Non-pigmented ciliary epithelial cell (primary cell): ENCODE data around the gene FER1L5.

Experiments
- DNase-seq: peaks from one replicate; pipeline ENCODE4 v3.0.0-alpha.2; 2010; ENCODE audit warnings: low read depth

The FER1L5 gene

GRCh38 chr2:96642564-96643360, at the start of gene FER1L5:
Gene FER1L5 (plus strand): TSS chr2:96642764. CDS start chr2:96642837, 73 bp downstream.
- no peak for DNase-seq

GRCh38 chr2:96594282-96594681, 48.3 kb upstream of the FER1L5 start:
- DNase-seq = no peak

GRCh38 chr2:96594691-96595152, 47.8 kb upstream of the FER1L5 start:
- no peak for DNase-seq

DNA sequence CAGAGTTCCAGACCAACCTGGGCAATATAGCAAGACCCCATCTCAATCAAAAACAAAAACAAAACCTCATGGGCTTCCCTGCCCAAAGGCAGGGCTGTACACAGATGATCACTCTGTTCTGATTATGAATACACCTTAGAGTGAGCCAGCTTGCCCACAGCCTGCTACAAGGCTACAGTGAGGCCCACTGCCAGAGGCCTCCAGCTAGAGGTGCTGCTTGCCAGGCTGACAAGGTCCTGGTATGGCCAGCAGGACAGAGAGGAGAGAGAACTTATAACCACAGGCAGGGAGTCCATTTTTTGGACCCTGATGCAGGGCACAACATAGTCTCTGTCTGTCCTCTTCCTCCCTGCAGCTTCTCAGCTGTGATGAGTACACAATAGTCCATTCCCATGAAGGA, 46.0 kb upstream of the FER1L5 start:
- no peak for DNase-seq

- DNase-seq = no peak
These were observed 42.6 kb upstream of the FER1L5 start for GRCh38 chr2:96599941-96600340.

DNA sequence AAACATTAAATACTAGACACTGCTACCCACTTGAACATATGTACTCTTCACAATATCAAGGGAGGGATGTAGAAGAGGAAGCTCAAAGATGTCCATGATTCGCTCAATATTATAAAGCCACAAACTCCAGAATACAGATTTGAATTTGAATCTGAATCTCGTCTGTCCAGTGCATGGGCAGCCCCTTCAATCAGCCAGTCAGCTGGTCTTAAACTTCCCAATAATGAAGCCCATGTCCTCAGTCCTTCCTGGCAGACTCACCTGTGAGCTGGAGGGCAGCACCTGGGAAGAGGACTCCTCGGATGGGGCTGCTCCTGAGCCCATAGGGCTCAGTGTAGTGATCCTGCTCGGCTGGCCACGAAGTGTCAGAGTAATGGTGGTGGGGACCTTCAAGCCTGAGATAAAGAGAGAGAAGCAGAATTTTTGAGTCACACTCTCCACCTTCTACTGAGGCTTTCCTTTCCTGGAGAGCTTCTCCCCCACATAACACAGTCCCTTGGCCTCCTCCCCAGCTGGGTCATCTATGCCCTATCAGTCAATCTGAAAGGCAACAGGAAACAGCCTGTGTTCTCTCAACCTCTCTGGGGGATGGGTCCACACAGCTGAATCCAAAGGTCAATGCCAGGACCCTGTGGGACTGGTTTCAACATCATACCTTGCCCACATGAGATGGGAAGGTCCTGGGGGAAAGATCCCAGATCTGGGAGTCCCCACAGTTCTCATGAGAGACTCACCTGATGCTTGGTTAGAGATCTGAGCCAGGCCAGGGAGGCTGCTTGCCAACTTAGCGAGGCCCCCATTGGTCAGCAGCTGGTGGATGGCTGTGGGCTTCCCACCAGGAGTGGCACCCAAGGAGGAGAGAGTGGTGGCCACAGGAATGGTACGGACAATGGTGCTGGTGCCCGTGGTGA, 40.9 kb upstream of the FER1L5 start:
- no peak for DNase-seq

DNA sequence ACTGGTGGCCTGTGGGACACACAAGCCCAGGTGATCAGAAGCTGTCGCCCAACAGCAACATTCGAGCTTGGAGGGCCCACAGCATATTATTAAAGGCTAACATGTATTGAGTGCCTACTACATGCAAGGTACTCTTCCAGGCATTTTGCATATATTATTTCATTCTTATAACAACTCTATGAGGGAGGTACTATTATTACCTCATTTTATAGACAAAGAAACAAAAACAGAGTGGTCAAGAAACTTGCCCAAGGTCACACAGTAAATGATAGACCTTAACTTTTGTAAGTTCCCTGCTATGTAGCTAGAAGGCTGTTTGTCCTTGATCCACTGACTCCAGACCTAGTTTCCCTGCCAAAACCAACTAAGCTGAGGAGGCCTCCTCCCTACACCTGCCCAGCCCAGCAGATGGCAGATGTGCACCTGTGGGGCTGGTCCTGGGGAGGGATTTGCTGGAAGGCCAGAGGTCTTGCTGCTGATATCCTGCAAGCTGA, 40.2 kb upstream of the FER1L5 start:
- DNase-seq = no peak

- DNase-seq = no peak
These were observed 38.5 kb upstream of the FER1L5 start for GRCh38 chr2:96604104-96604503.

DNA sequence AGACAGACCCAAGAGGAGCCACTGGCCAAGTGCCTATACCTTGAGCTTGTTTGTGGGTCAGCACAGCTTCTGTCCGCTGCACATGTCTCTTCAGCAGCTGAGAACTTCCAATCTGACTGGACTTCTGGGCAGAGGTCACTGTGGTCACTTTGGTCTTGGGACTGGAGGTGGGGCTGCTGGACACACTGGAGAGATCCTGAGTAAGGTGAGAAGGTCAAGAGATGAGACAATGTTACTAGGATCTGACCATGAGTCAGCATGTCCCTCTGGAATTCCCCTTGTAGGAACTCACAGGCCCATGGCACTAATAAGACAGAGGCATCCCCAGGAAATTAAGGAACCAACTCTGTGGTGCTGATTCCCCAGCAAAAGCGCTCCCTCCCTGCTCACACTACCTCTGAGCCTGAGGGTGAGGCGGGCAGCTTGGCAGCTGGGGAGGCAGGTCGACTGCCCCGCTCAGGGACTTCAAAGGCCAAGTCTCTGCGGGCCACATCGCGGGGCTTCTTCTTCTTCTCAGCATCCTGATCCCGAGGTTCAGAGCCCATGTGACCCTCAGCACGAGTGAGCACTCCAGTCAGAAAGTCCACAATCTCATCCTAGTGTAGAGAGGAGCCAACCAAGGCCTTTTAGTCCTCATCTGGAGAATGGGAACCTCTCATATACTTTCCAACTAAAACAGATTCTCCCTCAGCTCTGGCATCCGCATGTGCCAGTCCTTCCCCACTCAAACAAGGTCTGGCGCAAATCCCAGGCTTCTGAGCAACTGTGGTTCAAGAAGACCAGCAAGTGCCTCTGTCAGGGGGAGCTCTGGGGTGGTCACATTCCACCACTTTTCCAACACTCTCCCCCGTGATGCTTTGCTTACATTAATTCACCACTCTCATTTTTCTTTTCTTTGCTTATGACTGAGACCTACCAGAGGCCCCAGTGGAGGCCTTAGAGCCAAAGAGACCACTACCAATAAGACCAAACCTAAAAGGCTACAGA, 33.8 kb upstream of the FER1L5 start:
- DNase-seq = no peak

GRCh38 chr2:96616128-96616527, 26.4 kb upstream of the FER1L5 start:
- DNase-seq = no peak

DNA sequence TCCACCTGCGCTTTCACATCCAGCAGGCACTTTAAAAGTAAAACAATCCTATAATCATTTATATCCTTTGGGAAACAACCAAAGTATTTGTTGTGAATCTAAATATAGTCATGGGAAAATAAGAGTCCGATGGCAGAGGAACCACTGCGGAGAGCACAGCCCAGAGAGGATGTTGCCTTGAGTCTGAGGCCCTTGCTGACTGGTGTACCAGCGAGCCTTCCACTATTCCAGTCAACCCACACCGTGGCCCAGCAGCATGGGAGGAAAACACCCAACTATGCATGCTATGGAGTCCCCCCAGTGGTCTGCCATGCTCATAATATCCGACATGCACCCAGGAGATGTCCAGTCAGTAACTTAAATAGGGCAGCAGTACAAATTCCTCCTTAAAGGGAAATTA, 26.0 kb upstream of the FER1L5 start:
- no peak for DNase-seq

- no peak for DNase-seq
These were observed 25.6 kb upstream of the FER1L5 start for GRCh38 chr2:96617012-96617411.

DNA sequence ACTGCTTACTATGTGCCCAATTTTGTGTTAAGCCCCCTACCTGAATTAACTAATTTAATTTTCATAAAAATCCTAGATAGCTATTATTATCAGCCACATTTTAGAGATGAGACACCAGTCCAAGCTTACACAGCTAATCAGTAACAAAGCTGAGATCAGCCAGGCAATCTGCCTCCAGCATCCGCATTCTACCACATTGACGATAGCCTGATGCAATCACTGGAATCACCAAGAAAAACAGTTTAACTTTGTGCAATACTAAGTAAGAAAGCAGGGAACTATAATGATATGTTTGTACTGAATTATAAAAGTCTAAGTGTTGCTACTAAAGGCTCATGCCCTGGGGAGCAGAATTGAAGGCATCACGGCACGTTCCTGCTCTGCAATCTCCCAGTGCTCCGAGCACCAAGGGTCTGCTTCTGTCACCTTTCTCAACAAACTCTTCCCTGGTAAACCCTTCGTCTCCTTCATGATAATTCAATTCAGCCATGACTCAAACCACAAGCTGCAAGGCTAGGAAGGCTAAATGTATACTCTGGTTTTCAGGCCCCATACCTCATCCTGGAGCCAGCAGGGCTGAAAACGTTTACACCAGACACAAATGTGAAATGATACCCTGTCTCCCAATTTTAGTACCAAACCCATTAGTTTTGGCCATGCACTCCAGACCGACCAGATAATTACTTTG, 23.8 kb upstream of the FER1L5 start:
- no peak for DNase-seq

- no peak for DNase-seq
These were observed 20.0 kb upstream of the FER1L5 start for GRCh38 chr2:96622544-96622943.

- no peak for DNase-seq
These were observed 19.4 kb upstream of the FER1L5 start for GRCh38 chr2:96623116-96623515.

DNA sequence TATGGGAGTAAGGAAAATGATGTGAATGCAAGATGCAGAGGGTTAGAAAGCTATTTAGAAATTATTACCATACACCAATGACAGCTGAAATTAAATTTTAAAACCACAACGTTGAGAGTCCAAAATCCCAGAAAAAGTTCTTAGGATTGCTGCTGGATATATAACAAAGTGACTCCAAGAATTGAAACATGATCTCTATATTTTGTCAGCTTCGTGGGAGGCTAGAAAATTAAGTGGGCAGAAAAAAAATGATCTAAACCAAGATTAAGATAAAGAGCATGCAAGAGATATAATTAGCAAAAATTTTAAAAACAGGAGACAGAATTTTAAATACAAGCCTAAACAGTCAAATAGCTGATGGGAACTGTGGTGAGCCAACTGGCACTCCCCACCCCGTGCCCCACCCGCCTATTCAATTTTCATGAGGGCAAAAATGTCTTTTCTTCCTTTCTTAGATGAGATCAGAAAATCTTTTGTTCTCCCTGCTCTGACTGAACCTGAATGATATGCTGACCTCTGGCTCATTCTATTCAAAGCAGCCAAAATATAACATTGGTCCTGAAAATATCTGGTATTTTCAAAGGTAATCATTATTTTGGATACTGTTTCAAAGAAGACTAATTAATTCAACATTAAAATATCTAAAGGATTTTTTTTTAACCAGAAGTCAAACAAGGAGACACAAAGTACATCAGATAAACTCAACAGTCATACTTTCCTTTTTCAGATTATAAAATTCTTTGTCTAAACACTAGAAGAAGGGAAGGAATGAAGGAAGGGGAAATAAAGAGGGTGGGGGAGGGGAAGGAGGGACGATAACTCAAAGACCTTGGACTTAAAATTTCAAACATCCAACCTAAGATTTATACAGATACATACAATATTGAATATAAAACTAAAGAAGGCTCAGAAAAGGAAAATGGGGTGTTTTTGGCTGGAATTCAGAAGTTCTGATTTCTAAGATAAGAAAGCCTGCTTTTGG, 16.7 kb upstream of the FER1L5 start:
- no peak for DNase-seq

DNA sequence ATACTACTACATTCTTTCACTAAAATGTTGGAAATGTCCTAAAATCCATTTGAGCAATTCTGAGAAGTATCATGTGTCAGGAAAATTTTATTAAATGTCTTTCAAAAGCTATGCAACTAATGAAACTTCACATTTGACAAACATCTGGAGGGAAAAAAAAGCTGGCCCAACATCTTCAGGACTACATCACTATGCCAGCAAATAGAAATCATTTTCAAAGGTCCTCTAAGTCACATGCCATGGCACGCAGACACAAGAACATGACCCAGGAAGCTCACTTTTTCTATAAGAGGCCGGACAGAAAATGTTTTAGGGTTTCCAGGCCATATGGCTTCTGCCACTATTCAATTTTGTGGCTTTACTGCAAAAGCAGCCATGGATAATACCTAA, 16.0 kb upstream of the FER1L5 start:
- DNase-seq = no peak

DNA sequence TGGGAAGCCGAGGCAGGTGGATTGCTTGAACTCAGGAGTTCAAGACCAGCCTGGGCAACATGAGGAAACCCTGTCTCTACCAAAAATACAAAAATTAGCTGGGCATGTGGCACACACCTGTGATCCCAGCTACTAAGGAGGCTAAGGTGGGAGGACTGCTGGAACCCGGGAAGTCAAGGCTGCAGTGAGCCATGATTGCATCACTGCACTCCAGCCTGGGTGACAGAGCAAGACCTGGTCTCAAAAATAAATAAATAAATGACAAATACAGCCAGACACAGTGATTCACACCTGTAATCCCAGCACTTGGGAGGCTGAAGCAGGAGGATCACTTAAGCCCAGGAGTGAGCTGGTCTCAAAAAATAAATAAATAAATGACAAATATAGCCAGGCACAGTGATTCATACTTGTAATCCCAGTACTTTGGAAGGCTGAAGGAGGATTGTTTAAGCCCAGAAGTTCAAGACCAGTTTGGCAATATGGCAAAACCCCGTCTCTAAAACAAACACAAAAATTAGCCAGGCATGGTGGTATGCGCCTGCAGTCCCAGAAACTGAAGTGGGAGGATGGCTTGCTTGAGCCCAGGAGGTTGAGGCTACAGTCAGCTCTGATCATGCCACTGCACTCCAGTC, 10.6 kb upstream of the FER1L5 start:
- no peak for DNase-seq

DNA sequence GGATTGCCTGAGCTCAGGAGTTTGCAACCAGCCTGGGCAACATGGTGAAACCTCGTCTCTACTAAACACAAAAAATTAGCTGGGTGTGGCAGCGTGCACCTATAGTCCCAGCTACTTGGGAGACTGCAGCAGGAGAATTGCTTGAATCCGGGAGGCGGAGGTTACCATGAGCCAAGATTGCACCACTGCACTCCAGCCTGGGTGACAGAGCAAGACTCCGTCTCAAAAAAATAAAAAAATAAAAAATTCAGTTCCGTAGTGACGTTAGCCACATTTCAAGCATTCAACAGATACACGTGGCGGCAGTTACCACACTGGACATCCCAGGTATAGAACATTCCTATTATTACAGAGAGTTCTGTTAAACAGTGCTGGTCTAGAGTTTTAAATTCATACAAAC, 8.9 kb upstream of the FER1L5 start:
- DNase-seq = no peak
